Measurements from ENCODE around the gene ERC2. TPM values are rescaled to one million over a fixed set of nuclear protein-coding genes. Genes with fewer than 3 reads are reported as not detected.

ERC2 gene
- total and polyA plus RNA-seq, 2 of the 8 experiments (the other 6 are each of a cell fraction or from before 2014, with no cell fraction given): 16.4 to 22.8 TPM

DNA sequence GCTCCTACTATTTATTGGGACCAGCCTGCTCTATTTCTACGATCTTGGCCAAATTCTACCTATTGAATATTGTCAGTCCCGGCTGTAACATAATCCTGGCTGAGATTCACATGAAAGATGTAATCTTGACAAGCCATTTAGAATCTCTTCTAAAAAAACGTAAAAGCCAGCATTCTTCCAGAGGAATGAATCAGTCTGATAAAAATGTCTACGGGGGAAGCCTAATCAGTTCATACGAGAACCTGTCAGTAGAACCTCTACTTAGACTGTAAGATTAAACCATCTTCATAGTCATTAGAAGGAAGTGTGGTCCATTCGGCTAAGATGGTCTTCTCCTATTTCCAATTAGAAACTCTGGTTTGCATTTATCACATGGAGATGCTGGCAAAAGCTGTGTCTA lies 833.9 kb downstream of the ERC2 start (continued):
- no peak for TF ChIP-seq BCL11A (IDR thresholded peaks at IDR 0.05; ENCODE audit: low read depth in 2 of 2, low read length in 2 of 2)
- no peak for TF ChIP-seq SP4 (IDR thresholded peaks at IDR 0.05; ENCODE audit: low read length)
- no peak for TF ChIP-seq POLR2AphosphoS5 (IDR thresholded peaks at IDR 0.05; ENCODE audit: low read depth, low read length)
- no peak for TF ChIP-seq NRF1 (IDR thresholded peaks at IDR 0.05; ENCODE audit: low read depth, low read length)
- TF ChIP-seq FOSL1 (IDR thresholded peaks at IDR 0.05; ENCODE audit: insufficient read depth, low read depth, low read length): no peak

All from H1 (cell line).